Mammary epithelial cell (primary cell): Measurements from ENCODE around the gene AMOT.

Source experiments
- EZH2 ChIP-seq: IDR thresholded peaks from 2 replicates; pipeline ENCODE4 v1.6.1; 2012; ENCODE audit warnings: low read length, inconsistent platforms, borderline replicate concordance
- TF ChIP-seq, protein P1 (sequence below), 2 donors: IDR thresholded peaks in 1 of 2; conservative IDR thresholded peaks in 1 of 2; 2 replicates each; pipeline ENCODE4 v1.5.1; 2011 to 2012; ENCODE audit warnings: inconsistent platforms in 2 of 2, low read length in 2 of 2, mild to moderate bottlenecking in 2 of 2, control low read depth in 1 of 2, low read depth in 1 of 2; ENCODE audit not compliant: insufficient read depth in 1 of 2; ENCODE audit errors: extremely low read depth in 1 of 2

DNA sequence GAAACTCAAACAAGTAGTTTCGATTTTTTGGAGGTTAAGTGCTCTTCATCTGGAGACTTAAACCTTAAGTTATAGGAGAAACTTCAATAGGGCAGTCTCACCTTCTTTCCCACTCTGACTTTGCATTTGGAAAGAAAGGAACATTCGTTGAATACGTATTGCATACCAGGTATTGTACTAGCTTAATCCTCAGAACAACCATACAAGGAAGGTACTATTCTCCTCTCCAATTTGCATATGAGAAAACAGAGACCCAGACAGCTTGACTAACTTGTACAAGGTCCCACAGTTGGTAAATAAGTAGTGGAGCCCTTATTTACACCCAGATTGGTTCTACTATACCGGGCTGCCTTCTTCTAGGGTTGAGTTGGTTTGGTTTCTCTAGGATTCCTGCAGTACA is 32.6 kb downstream of the AMOT start:
- TF ChIP-seq, protein P1, sequence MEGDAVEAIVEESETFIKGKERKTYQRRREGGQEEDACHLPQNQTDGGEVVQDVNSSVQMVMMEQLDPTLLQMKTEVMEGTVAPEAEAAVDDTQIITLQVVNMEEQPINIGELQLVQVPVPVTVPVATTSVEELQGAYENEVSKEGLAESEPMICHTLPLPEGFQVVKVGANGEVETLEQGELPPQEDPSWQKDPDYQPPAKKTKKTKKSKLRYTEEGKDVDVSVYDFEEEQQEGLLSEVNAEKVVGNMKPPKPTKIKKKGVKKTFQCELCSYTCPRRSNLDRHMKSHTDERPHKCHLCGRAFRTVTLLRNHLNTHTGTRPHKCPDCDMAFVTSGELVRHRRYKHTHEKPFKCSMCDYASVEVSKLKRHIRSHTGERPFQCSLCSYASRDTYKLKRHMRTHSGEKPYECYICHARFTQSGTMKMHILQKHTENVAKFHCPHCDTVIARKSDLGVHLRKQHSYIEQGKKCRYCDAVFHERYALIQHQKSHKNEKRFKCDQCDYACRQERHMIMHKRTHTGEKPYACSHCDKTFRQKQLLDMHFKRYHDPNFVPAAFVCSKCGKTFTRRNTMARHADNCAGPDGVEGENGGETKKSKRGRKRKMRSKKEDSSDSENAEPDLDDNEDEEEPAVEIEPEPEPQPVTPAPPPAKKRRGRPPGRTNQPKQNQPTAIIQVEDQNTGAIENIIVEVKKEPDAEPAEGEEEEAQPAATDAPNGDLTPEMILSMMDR (conservative IDR thresholded peaks at IDR 0.05 in 1 of 2, IDR thresholded peaks at IDR 0.05 in 1 of 2; ENCODE audit: extremely low read depth in 1 of 2, insufficient read depth in 1 of 2, low read depth in 1 of 2, low read length in 2 of 2), result no peak
- no peak for TF ChIP-seq EZH2
